ENCODE measurements around the gene C2orf15. TPM values are rescaled to one million over a fixed set of nuclear protein-coding genes. Genes with fewer than 3 reads are reported as not detected.

C2orf15 gene
- total RNA-seq, 2 experiments from 2014 or later, result 0.25 to 1.3 TPM

- CTCF ChIA-PET (ENCODE audit: unreplicated experiment), result no interaction called here
- intact Hi-C loops (cut with micrococcal nuclease; ENCODE audit: unreplicated experiment), result no loop called here
Measured at GRCh38 chr2:99101697-99102096, 39.8 kb upstream of the C2orf15 start.

GRCh38 chr2:99104006-99104405, 37.5 kb upstream of the C2orf15 start:
- intact Hi-C loops (cut with micrococcal nuclease; ENCODE audit: unreplicated experiment), result no loop called here
- no peak for DNase-seq (ENCODE audit: low spot score)
- H3K4me1 ChIP-seq (ENCODE audit: insufficient read depth, low read length, poor library complexity, severe bottlenecking), result no peaks in the 10 kb centered on the region
- no peak overlapping the region for H3K4me3 ChIP-seq (ENCODE audit: low read depth, low read length, poor library complexity, severe bottlenecking)
- H4K20me1 ChIP-seq (ENCODE audit: insufficient read depth, low read length), result no peaks in the 10 kb centered on the region
- H3K4me2 ChIP-seq (ENCODE audit: low read length), result no peak overlapping the region
- no peak overlapping the region for H2AFZ ChIP-seq (ENCODE audit: low read length)
- no peaks in the 10 kb centered on the region for H3K79me2 ChIP-seq (ENCODE audit: insufficient read depth, low read depth, low read length)
- H3K27ac ChIP-seq (ENCODE audit: low read depth, low read length, poor library complexity, severe bottlenecking), result no peak overlapping the region
- H3K9me3 ChIP-seq (ENCODE audit: low read length), result no peaks in the 10 kb centered on the region
- ChIA-PET POLR2A (interaction anchor here (0.6 to 0.7 kb wide), 3 partner anchors 23 to 195 kb away, joined by 3 read pairs; no protein-coding TSS in a partner anchor), CTCF (ENCODE audit: unreplicated experiment) (no interaction called here)
- no peaks in the 10 kb centered on the region for H3K36me3 ChIP-seq (ENCODE audit: insufficient read depth, low read length)
- no peak for TF ChIP-seq EZH2phosphoT487 (IDR thresholded peaks at IDR 0.05; ENCODE audit: borderline replicate concordance, low read depth, low read length)
- no peak for TF ChIP-seq CTCF (conservative IDR thresholded peaks at IDR 0.05; ENCODE audit: low read length)
- BruUV-seq (replicated peaks), result no TSS peak
- H3K9me2 ChIP-seq (ENCODE audit: insufficient read depth, low read length), result no peaks in the 10 kb centered on the region

More at GRCh38 chr2:99101697-99102096, 39.8 kb upstream of the C2orf15 start:
- TF ChIP-seq CTCF (conservative IDR thresholded peaks at IDR 0.05; ENCODE audit: low read length), result no peak
- H2AFZ ChIP-seq (ENCODE audit: low read length), result no peak overlapping the region
- H3K4me3 ChIP-seq (ENCODE audit: low read depth, low read length, poor library complexity, severe bottlenecking), result no peak overlapping the region
- H3K9me2 ChIP-seq (ENCODE audit: insufficient read depth, low read length), result no peaks in the 10 kb centered on the region
- no peaks in the 10 kb centered on the region for H3K79me2 ChIP-seq (ENCODE audit: insufficient read depth, low read depth, low read length)
- no TSS peak for BruUV-seq (replicated peaks)
- H3K36me3 ChIP-seq (ENCODE audit: insufficient read depth, low read length), result no peaks in the 10 kb centered on the region
- no peaks in the 10 kb centered on the region for H3K9me3 ChIP-seq (ENCODE audit: low read length)
- H3K27ac ChIP-seq (ENCODE audit: low read depth, low read length, poor library complexity, severe bottlenecking), result no peak overlapping the region
- H3K4me1 ChIP-seq (ENCODE audit: insufficient read depth, low read length, poor library complexity, severe bottlenecking), result no peaks in the 10 kb centered on the region
- no peak overlapping the region for H3K4me2 ChIP-seq (ENCODE audit: low read length)
- DNase-seq (ENCODE audit: low spot score), result no peak
- no peaks in the 10 kb centered on the region for H4K20me1 ChIP-seq (ENCODE audit: insufficient read depth, low read length)
- POLR2A ChIA-PET, result interaction anchor here (0.5 kb wide), 1 partner anchor 44 kb away, joined by 3 read pairs; no protein-coding TSS in a partner anchor

GRCh38 chr2:99106913-99107312, 34.6 kb upstream of the C2orf15 start:
- TF ChIP-seq CTCF (conservative IDR thresholded peaks at IDR 0.05; ENCODE audit: low read length), result no peak
- TF ChIP-seq EZH2phosphoT487 (IDR thresholded peaks at IDR 0.05; ENCODE audit: borderline replicate concordance, low read depth, low read length), result no peak
- Histone ChIP-seq H3K4me3 (ENCODE audit: low read depth, low read length, poor library complexity, severe bottlenecking) (no peak overlapping the region), H3K27ac (ENCODE audit: low read depth, low read length, poor library complexity, severe bottlenecking) (no peak overlapping the region), H3K9me2 (ENCODE audit: insufficient read depth, low read length) (no peaks in the 10 kb centered on the region), H3K9me3 (ENCODE audit: low read length) (no peaks in the 10 kb centered on the region), H3K4me2 (ENCODE audit: low read length) (no peak overlapping the region), H3K36me3 (ENCODE audit: insufficient read depth, low read length) (no peaks in the 10 kb centered on the region), H4K20me1 (ENCODE audit: insufficient read depth, low read length) (no peaks in the 10 kb centered on the region), H3K79me2 (ENCODE audit: insufficient read depth, low read depth, low read length) (no peaks in the 10 kb centered on the region), H3K4me1 (ENCODE audit: insufficient read depth, low read length, poor library complexity, severe bottlenecking) (no peaks in the 10 kb centered on the region), H2AFZ (ENCODE audit: low read length) (no peak overlapping the region)
- intact Hi-C loops (cut with micrococcal nuclease; ENCODE audit: unreplicated experiment), result no loop called here
- DNase-seq (ENCODE audit: low spot score), result no peak
- ChIA-PET CTCF (ENCODE audit: unreplicated experiment) (no interaction called here), POLR2A (no interaction called here)
- BruUV-seq (replicated peaks), result no TSS peak
